HEK293 (cell line): ENCODE data around the gene STK39.

Experiments
- YY1 ChIP-seq: fragments of 450-650 bp; formaldehyde crosslinking; IDR thresholded peaks from 2 replicates; pipeline ENCODE4 v1.5.1; 2018; ENCODE audit warnings: missing biosample characterization, missing genetic modification characterization
- ZNF513 ChIP-seq: fragments of 450-650 bp; IDR thresholded peaks from 2 replicates; pipeline ENCODE4 v1.5.1; 2018; ENCODE audit warnings: missing biosample characterization, missing genetic modification characterization
- ZNF549 ChIP-seq: fragments of 450-650 bp; IDR thresholded peaks from 2 replicates; pipeline ENCODE4 v1.5.1; 2018; ENCODE audit warnings: missing biosample characterization, missing genetic modification characterization, mild to moderate bottlenecking, inconsistent platforms, moderate library complexity

GRCh38 chr2:168166902-168167510 is 80.4 kb downstream of the STK39 start:
- TF ChIP-seq ZNF549 (tag by site-specific recombination) (no peak), ZNF513 (tag by site-specific recombination) (no peak), YY1 (tag by site-specific recombination) (no peak)
